ENCODE results near the gene AAK1. TPM values are rescaled to one million over a fixed set of nuclear protein-coding genes. Genes with fewer than 3 reads are reported as not detected.

The AAK1 gene
- polyA plus RNA-seq, 3 donors: 9.8 to 18.9 (median 10.8) TPM

DNA sequence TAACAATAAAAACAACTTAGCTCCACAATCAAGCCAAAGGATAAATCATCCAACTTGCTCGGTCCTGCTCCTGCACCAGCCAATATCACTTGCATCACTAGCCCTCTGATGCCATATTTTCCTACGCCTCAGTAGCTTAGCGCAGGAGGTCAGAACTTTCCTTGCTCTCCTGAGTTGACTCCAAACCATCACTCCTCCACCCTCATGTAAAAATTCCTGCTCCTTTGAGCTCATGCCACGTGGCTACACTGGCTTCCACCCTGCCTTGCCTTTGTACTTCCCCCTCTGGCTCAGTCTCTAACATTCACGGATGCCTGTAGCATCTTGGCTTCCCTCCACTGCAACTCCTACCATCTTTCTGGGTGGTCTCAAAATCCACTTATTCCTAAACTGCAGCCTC is 25.2 kb downstream of the AAK1 start:
- TF ChIP-seq, protein P1, sequence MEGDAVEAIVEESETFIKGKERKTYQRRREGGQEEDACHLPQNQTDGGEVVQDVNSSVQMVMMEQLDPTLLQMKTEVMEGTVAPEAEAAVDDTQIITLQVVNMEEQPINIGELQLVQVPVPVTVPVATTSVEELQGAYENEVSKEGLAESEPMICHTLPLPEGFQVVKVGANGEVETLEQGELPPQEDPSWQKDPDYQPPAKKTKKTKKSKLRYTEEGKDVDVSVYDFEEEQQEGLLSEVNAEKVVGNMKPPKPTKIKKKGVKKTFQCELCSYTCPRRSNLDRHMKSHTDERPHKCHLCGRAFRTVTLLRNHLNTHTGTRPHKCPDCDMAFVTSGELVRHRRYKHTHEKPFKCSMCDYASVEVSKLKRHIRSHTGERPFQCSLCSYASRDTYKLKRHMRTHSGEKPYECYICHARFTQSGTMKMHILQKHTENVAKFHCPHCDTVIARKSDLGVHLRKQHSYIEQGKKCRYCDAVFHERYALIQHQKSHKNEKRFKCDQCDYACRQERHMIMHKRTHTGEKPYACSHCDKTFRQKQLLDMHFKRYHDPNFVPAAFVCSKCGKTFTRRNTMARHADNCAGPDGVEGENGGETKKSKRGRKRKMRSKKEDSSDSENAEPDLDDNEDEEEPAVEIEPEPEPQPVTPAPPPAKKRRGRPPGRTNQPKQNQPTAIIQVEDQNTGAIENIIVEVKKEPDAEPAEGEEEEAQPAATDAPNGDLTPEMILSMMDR (IDR thresholded peaks at IDR 0.05): no peak
- intact Hi-C loops (cut with micrococcal nuclease): no loop called here
- Histone ChIP-seq H3K27me3 (ENCODE audit: control insufficient read depth in 2 of 2, insufficient read depth in 2 of 2, low read length in 2 of 2) (no peaks in the 10 kb centered on the region), H3K9ac (ENCODE audit: insufficient read depth, low read length, poor library complexity, severe bottlenecking) (no peak overlapping the region), H3K9me3 (replicated peaks in 1 of 2; ENCODE audit: control insufficient read depth in 1 of 2, insufficient read depth in 1 of 2, low read length in 2 of 2) (no peaks in the 10 kb centered on the region), H3K4me2 (replicated peaks; ENCODE audit: extremely low read depth, low read length, poor library complexity, severe bottlenecking) (no peak overlapping the region), H2AFZ (ENCODE audit: insufficient read depth, low read depth, low read length, poor library complexity, severe bottlenecking) (no peak overlapping the region), H3K36me3 (replicated peaks in 1 of 2; ENCODE audit: control insufficient read depth in 1 of 2, insufficient read depth in 2 of 2, low read length in 2 of 2) (peaks cover 0 to 4% of the 10 kb centered on the region in 2 donors), H3K4me3 (replicated peaks in 1 of 3; ENCODE audit: low read depth in 2 of 3, low read length in 3 of 3) (no peak overlapping the region), H3K4me1 (ENCODE audit: control insufficient read depth in 1 of 2, insufficient read depth in 2 of 2, low read length in 2 of 2) (peaks cover 42 to 57% of the 10 kb centered on the region in 2 donors), H4K20me1 (ENCODE audit: insufficient read depth, low read length) (peaks cover 56% of the 10 kb centered on the region), H3K27ac (ENCODE audit: low read depth in 1 of 2, low read length in 2 of 2) (no peak overlapping the region), H3K79me2 (ENCODE audit: insufficient read depth, low read length) (peaks cover 99% of the 10 kb centered on the region)
- H3K4me3 Mint-ChIP-seq: no peak overlapping the region
- H3K27me3 Mint-ChIP-seq (ENCODE audit: low read depth in 3 of 3): no peaks in the 10 kb centered on the region
- H3K36me3 Mint-ChIP-seq: peaks cover 10 to 16% of the 10 kb centered on the region in 2 donors
- 60% methylated on average over 5 of the region's 5 CpGs for WGBS (ENCODE audit: insufficient coverage)
- H3K4me1 Mint-ChIP-seq: peaks cover 22% of the 10 kb centered on the region
- H3K9me3 Mint-ChIP-seq: peaks cover 0 to 3% (median 0%) of the 10 kb centered on the region in 7 donors
- no peak overlapping the region for H3K27ac Mint-ChIP-seq
- DNase-seq: no peak

- intact Hi-C loops (cut with micrococcal nuclease): no loop called here
- WGBS (ENCODE audit: insufficient coverage): no CpG with 5 or more reads among the region's 1 CpG
These were observed 25.8 kb downstream of the AAK1 start for GRCh38 chr2:69617744-69618143.

More at GRCh38 chr2:69617744-69618143, 25.8 kb downstream of the AAK1 start:
- no peak overlapping the region for H2AFZ ChIP-seq (ENCODE audit: insufficient read depth, low read depth, low read length, poor library complexity, severe bottlenecking)
- no peaks in the 10 kb centered on the region for H3K9me3 ChIP-seq (replicated peaks in 1 of 2; ENCODE audit: control insufficient read depth in 1 of 2, insufficient read depth in 1 of 2, low read length in 2 of 2)
- H3K4me2 ChIP-seq (replicated peaks; ENCODE audit: extremely low read depth, low read length, poor library complexity, severe bottlenecking): no peak overlapping the region
- H3K4me1 Mint-ChIP-seq: peaks cover 24% of the 10 kb centered on the region
- peaks cover 0 to 2% (median 0%) of the 10 kb centered on the region in 7 donors for H3K9me3 Mint-ChIP-seq
- no peak overlapping the region for H3K9ac ChIP-seq (ENCODE audit: insufficient read depth, low read length, poor library complexity, severe bottlenecking)
- no peak overlapping the region for H3K27ac Mint-ChIP-seq
- DNase-seq: no peak
- H3K79me2 ChIP-seq (ENCODE audit: insufficient read depth, low read length): peaks cover 99% of the 10 kb centered on the region
- H3K36me3 ChIP-seq (replicated peaks in 1 of 2; ENCODE audit: control insufficient read depth in 1 of 2, insufficient read depth in 2 of 2, low read length in 2 of 2): peaks cover 0 to 4% of the 10 kb centered on the region in 2 donors
- H3K27me3 Mint-ChIP-seq (ENCODE audit: low read depth in 3 of 3): no peaks in the 10 kb centered on the region
- H4K20me1 ChIP-seq (ENCODE audit: insufficient read depth, low read length): peaks cover 53% of the 10 kb centered on the region
- no peak overlapping the region for H3K27ac ChIP-seq (ENCODE audit: low read depth in 1 of 2, low read length in 2 of 2)
- H3K4me3 Mint-ChIP-seq: no peak overlapping the region
- no peak overlapping the region for H3K4me3 ChIP-seq (replicated peaks in 1 of 3; ENCODE audit: low read depth in 2 of 3, low read length in 3 of 3)
- H3K4me1 ChIP-seq (ENCODE audit: control insufficient read depth in 1 of 2, insufficient read depth in 2 of 2, low read length in 2 of 2): peaks cover 40 to 54% of the 10 kb centered on the region in 2 donors
- TF ChIP-seq, protein P1 (IDR thresholded peaks at IDR 0.05): no peak
- H3K27me3 ChIP-seq (ENCODE audit: control insufficient read depth in 2 of 2, insufficient read depth in 2 of 2, low read length in 2 of 2): no peaks in the 10 kb centered on the region
- peaks cover 12 to 13% of the 10 kb centered on the region in 2 donors for H3K36me3 Mint-ChIP-seq

Data from CD14-positive monocyte (primary cell).